HCT116 (cell line): ENCODE data around the gene PMEPA1. TPM values are rescaled to one million over a fixed set of nuclear protein-coding genes. Genes with fewer than 3 reads are reported as not detected.

Experiments used
- ATAC-seq: fragments of 200-7000 bp; cut with Tn5 transposase; 2 replicates; pipeline ENCODE4 v1.9.1; 2020; ENCODE audit warnings: mild to moderate bottlenecking, moderate library complexity
- BruUV-seq: library from RNA; stranded (reverse); fragments of 400-500 nt; replicated peaks from 2 replicates; lab custom pipeline; 2021; lab: Mats Ljungman, UMichigan
- CTCF ChIA-PET: fragments of 300-600 bp; sonication (Branson Sonifier 250); formaldehyde crosslinking; loops from one replicate; lab custom pipeline; 2021; ENCODE audit warnings: antibody characterized with exemption; lab: Charles Lee
- POLR2A ChIA-PET: fragments of 300-600, 350-600 bp; sonication (Branson Sonifier 250); formaldehyde crosslinking; loops from one replicate; lab custom pipeline; 2021; ENCODE audit warnings: antibody characterized with exemption; lab: Charles Lee
- RAD21 ChIA-PET, 2 experiments: fragments of 300-600 bp; sonication (Branson Sonifier 250); formaldehyde crosslinking; loops; one replicate each; lab custom pipeline; 2023; ENCODE audit warnings: low total read pairs in 2 of 2; ENCODE audit not compliant: uncharacterized antibody in 2 of 2, unreplicated experiment in 2 of 2, low non-redundant PET in 1 of 2; lab: Charles Lee
- DNase-seq: peaks from one replicate; pipeline ENCODE4 v3.0.0-alpha.2; 2010; ENCODE audit warnings: low read depth, low spot score
- H2AFZ ChIP-seq: fragments of 200-600 bp; shearing (Covaris generic), sonication (generic); 2 replicates; pipeline ENCODE4 v1.6.1; 2017; ENCODE audit warnings: low read depth, mixed run types, mixed read lengths, antibody characterized with exemption, low read length; ENCODE audit not compliant: poor library complexity, severe bottlenecking
- H3K27ac ChIP-seq: 2 replicates; pipeline ENCODE4 v1.5.1; 2012; ENCODE audit warnings: low read depth, low read length
- H3K27me3 ChIP-seq: fragments of 200-600 bp; sonication (generic); 2 replicates; pipeline ENCODE4 v1.6.1; 2016; ENCODE audit warnings: mixed run types, low read length, mixed read lengths; ENCODE audit not compliant: insufficient read depth
- H3K36me3 ChIP-seq, 2 experiments: fragments of 200-500 bp in 1 of 2; fragments of 200-600 bp in 1 of 2; sonication (Bioruptor generic) in 1 of 2; sonication (generic) in 1 of 2; 2 replicates each; pipeline versions ENCODE4 v1.5.1 to v1.6.1; 2014 to 2016; ENCODE audit warnings: low read length in 2 of 2, inconsistent platforms in 1 of 2, mixed read lengths in 1 of 2, mixed run types in 1 of 2; ENCODE audit not compliant: insufficient read depth in 2 of 2, control insufficient read depth in 1 of 2
- H3K4me1 ChIP-seq, 2 experiments: fragments of 200-600 bp in 1 of 2; sonication (generic) in 1 of 2; 2 replicates each; pipeline versions ENCODE4 v1.5.1 to v1.6.1; 2012 to 2017; ENCODE audit warnings: low read length in 2 of 2, inconsistent platforms in 1 of 2, mild to moderate bottlenecking in 1 of 2, mixed read lengths in 1 of 2, mixed run types in 1 of 2, moderate library complexity in 1 of 2; ENCODE audit not compliant: insufficient read depth in 2 of 2, control insufficient read depth in 1 of 2
- H3K4me2 ChIP-seq: fragments of 200-600 bp; sonication (generic); 2 replicates; pipeline ENCODE4 v1.6.1; 2017; ENCODE audit warnings: mixed run types, low read length, mixed read lengths
- H3K4me3 ChIP-seq, 2 experiments: fragments of 200-600 bp in 1 of 2; sonication (generic) in 1 of 2; replicated peaks in 1 of 2; 2 replicates each; pipeline ENCODE4 v1.5.1; 2011 to 2016; ENCODE audit warnings: low read length in 2 of 2, control low read depth in 1 of 2, low read depth in 1 of 2, mild to moderate bottlenecking in 1 of 2, mixed read lengths in 1 of 2, mixed run types in 1 of 2
- H3K79me2 ChIP-seq: fragments of 200-600 bp; sonication (generic); 2 replicates; pipeline ENCODE4 v1.6.1; 2017; ENCODE audit warnings: mild to moderate bottlenecking, mixed run types, low read length, moderate library complexity, mixed read lengths; ENCODE audit not compliant: insufficient read depth
- H3K9ac ChIP-seq: fragments of 200-600 bp; sonication (generic); 2 replicates; pipeline ENCODE4 v1.6.1; 2016; ENCODE audit warnings: low read length, mixed read lengths
- H3K9me2 ChIP-seq: fragments of 200-600 bp; sonication (generic), shearing (Covaris generic); 2 replicates; pipeline ENCODE4 v1.6.1; 2017; ENCODE audit warnings: mixed run types, mild to moderate bottlenecking, moderate library complexity; ENCODE audit not compliant: insufficient read depth
- H3K9me3 ChIP-seq, 2 experiments: fragments of 200-500 bp in 1 of 2; fragments of 200-600 bp in 1 of 2; sonication (Bioruptor generic) in 1 of 2; sonication (generic) in 1 of 2; 2 replicates each; pipeline ENCODE4 v1.6.1; 2014 to 2017; ENCODE audit warnings: low read length in 2 of 2, mixed read lengths in 2 of 2, inconsistent platforms in 1 of 2, low read depth in 1 of 2, mild to moderate bottlenecking in 1 of 2, mixed run types in 1 of 2, moderate library complexity in 1 of 2; ENCODE audit not compliant: control insufficient read depth in 1 of 2, insufficient read depth in 1 of 2
- H4K20me1 ChIP-seq: fragments of 200-600 bp; sonication (generic), shearing (Covaris generic); 2 replicates; pipeline ENCODE4 v1.6.1; 2017; ENCODE audit warnings: mixed run types, mild to moderate bottlenecking, moderate library complexity; ENCODE audit not compliant: insufficient read depth
- CBX3 ChIP-seq: IDR thresholded peaks from 2 replicates; pipeline ENCODE4 v1.6.1; 2012; ENCODE audit warnings: low read depth
- CEBPB ChIP-seq: IDR thresholded peaks from 2 replicates; pipeline ENCODE4 v1.6.1; 2012; ENCODE audit warnings: low read depth
- EGR1 ChIP-seq: IDR thresholded peaks from 2 replicates; pipeline ENCODE4 v1.6.1; 2012; ENCODE audit warnings: low read depth
- ELF1 ChIP-seq: IDR thresholded peaks from 2 replicates; pipeline ENCODE4 v1.6.1; 2012; ENCODE audit warnings: low read depth, borderline replicate concordance
- EZH2 ChIP-seq: fragments of 200-600 bp; sonication (generic); IDR thresholded peaks from 2 replicates; pipeline ENCODE4 v1.6.1; 2017; ENCODE audit warnings: antibody characterized with exemption, mixed run types
- JUND ChIP-seq: IDR thresholded peaks from 2 replicates; pipeline ENCODE4 v1.6.1; 2012
- POLR2AphosphoS5 ChIP-seq: IDR thresholded peaks from 2 replicates; pipeline ENCODE4 v1.6.1; 2011; ENCODE audit warnings: mild to moderate bottlenecking, low read depth, low read length, moderate library complexity
- TCF7L2 ChIP-seq: IDR thresholded peaks from 2 replicates; pipeline ENCODE4 v1.7.0; 2011; ENCODE audit warnings: borderline replicate concordance, inconsistent platforms; ENCODE audit not compliant: insufficient read depth, insufficient read length; ENCODE audit errors: extremely low read depth
- ZFX ChIP-seq: fragments of 450-650 bp; IDR thresholded peaks from 2 replicates; pipeline ENCODE4 v1.6.1; 2017
- ZNF274 ChIP-seq: fragments of 200-500 bp; sonication (Bioruptor generic); IDR thresholded peaks from 2 replicates; pipeline ENCODE4 v1.6.1; 2014; ENCODE audit warnings: mild to moderate bottlenecking, low read depth, low read length, inconsistent platforms
- intact Hi-C: fragments of 100-400 bp; cut with micrococcal nuclease; formaldehyde crosslinking; loops from 2 replicates; pipeline ENCODE4 v1.10.0; 2022
- total RNA-seq: library from RNA; stranded (reverse); gene quantifications from one replicate; pipeline ENCODE4 v1.2.1, GENCODE V29; 2021; ENCODE audit not compliant: unreplicated experiment
- TF ChIP-seq, protein P1 (sequence below): IDR thresholded peaks from 2 replicates; pipeline ENCODE4 v1.6.1; 2012
- TF ChIP-seq, protein P2 (sequence below), 3 experiments: fragments of 200-600 bp in 1 of 3; sonication (generic) in 1 of 3; IDR thresholded peaks in 2 of 3; conservative IDR thresholded peaks in 1 of 3; 2 replicates each; pipeline ENCODE4 v1.5.1; 2012 to 2017; ENCODE audit warnings: low read depth in 2 of 3, low read length in 2 of 3, antibody characterized with exemption in 1 of 3, borderline replicate concordance in 1 of 3, control low read depth in 1 of 3, mild to moderate bottlenecking in 1 of 3, mixed read lengths in 1 of 3, mixed run types in 1 of 3, moderate library complexity in 1 of 3; ENCODE audit not compliant: insufficient read depth in 1 of 3
- TF ChIP-seq, protein P3 (sequence below): IDR thresholded peaks from 2 replicates; pipeline ENCODE4 v1.6.1; 2012

PMEPA1 gene
- total RNA-seq, 1 experiment from 2014 or later = 0.64 TPM

DNA sequence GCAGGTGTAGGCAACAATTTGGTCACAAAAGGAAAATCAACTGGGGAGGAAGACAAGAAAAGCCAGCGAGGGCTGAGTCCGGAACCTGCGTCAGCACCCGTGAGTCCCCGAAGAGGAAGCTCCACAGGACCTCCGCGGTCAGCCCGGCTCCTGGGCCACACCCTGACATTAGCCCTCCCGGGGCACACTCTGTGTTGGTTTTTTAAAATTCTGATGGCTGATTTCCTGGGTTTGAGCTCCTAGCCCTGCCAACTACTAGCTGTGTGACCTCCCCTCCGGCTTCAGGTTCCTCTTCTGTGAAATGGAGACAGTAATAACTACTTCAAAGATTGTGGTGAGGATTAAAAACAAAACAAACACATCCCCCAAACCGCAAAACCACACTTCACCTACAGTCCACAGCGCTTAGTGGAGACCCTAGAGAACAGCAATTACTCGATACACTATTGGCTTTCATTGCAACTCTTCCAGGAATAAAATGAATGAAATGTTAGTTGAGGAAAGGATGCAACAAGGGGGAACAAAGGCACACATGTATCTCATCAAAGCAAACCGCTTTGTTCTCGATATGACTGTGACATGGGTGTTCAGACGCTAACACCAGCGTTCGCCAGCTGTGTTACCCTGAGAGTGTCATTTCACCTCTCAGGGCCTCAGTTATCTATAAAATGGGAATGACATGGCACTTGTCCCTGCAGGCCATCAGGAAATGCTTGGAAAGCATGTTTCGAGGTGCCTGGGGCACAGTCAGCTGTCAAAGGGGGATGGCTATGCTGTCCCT, 90.6 kb downstream of the PMEPA1 start:
- H2AFZ ChIP-seq = no peak overlapping the region
- BruUV-seq = no TSS peak
- H4K20me1 ChIP-seq = no peaks in the 10 kb centered on the region
- no peak for ATAC-seq
- no peak overlapping the region for H3K4me2 ChIP-seq
- intact Hi-C loops = no loop called here
- H3K9me3 ChIP-seq = no peaks in the 10 kb centered on the region
- TF ChIP-seq TCF7L2 (no peak), JUND (no peak), POLR2AphosphoS5 (no peak), CBX3 (no peak), EGR1 (no peak), ELF1 (no peak), CEBPB (no peak), EZH2 (no peak), ZNF274 (no peak), ZFX (no peak)
- TF ChIP-seq, protein P1, sequence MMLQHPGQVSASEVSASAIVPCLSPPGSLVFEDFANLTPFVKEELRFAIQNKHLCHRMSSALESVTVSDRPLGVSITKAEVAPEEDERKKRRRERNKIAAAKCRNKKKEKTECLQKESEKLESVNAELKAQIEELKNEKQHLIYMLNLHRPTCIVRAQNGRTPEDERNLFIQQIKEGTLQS = no peak
- TF ChIP-seq, protein P2, sequence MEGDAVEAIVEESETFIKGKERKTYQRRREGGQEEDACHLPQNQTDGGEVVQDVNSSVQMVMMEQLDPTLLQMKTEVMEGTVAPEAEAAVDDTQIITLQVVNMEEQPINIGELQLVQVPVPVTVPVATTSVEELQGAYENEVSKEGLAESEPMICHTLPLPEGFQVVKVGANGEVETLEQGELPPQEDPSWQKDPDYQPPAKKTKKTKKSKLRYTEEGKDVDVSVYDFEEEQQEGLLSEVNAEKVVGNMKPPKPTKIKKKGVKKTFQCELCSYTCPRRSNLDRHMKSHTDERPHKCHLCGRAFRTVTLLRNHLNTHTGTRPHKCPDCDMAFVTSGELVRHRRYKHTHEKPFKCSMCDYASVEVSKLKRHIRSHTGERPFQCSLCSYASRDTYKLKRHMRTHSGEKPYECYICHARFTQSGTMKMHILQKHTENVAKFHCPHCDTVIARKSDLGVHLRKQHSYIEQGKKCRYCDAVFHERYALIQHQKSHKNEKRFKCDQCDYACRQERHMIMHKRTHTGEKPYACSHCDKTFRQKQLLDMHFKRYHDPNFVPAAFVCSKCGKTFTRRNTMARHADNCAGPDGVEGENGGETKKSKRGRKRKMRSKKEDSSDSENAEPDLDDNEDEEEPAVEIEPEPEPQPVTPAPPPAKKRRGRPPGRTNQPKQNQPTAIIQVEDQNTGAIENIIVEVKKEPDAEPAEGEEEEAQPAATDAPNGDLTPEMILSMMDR (IDR thresholded peaks at IDR 0.05 in 2 of 3, conservative IDR thresholded peaks at IDR 0.05 in 1 of 3; ENCODE audit: borderline replicate concordance in 1 of 3, insufficient read depth in 1 of 3, low read depth in 2 of 3, low read length in 2 of 3) = no peak
- TF ChIP-seq, protein P3, sequence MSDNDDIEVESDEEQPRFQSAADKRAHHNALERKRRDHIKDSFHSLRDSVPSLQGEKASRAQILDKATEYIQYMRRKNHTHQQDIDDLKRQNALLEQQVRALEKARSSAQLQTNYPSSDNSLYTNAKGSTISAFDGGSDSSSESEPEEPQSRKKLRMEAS = no peak
- POLR2A ChIA-PET = no interaction called here
- CTCF ChIA-PET = interaction anchor here (0.8 kb wide), 1 partner anchor 468 kb away, joined by 4 read pairs; no protein-coding TSS in a partner anchor
- H3K4me3 ChIP-seq = no peak overlapping the region
- no peak overlapping the region for H3K27ac ChIP-seq
- RAD21 ChIA-PET = interaction anchor here in 1 of 2 experiments (0.7 kb wide), 1 partner anchor 445 kb away, joined by 3 read pairs; no protein-coding TSS in a partner anchor
- H3K9ac ChIP-seq = no peak overlapping the region
- no peak for DNase-seq
- no peaks in the 10 kb centered on the region for H3K36me3 ChIP-seq
- H3K9me2 ChIP-seq = no peaks in the 10 kb centered on the region
- H3K79me2 ChIP-seq = no peaks in the 10 kb centered on the region
- H3K27me3 ChIP-seq = peaks cover 34% of the 10 kb centered on the region; the same call in 1 of the 2 replicates
- H3K4me1 ChIP-seq = peaks cover 6 to 18% of the 10 kb centered on the region in 2 experiments
